OCI-LY7 (cell line): ENCODE results near the gene MED20. TPM values are rescaled to one million over a fixed set of nuclear protein-coding genes. Genes with fewer than 3 reads are reported as not detected.

Experiments
- BruUV-seq: library from RNA; stranded (reverse); fragments of 400-500 nt; replicated peaks from 2 replicates; lab custom pipeline; 2021; lab: Mats Ljungman, UMichigan
- CTCF ChIA-PET: fragments of 300-600 bp; sonication (Branson Sonifier 250); formaldehyde crosslinking; loops from one replicate; lab custom pipeline; 2022; ENCODE audit warnings: antibody characterized with exemption; ENCODE audit not compliant: unreplicated experiment; lab: Charles Lee
- POLR2A ChIA-PET: fragments of 300-600 bp; sonication (Branson Sonifier 250); formaldehyde crosslinking; loops from one replicate; lab custom pipeline; 2022; ENCODE audit warnings: antibody characterized with exemption; lab: Charles Lee
- DNase-seq: peaks from one replicate; pipeline ENCODE4 v3.0.0-alpha.2; 2015; ENCODE audit warnings: low spot score
- H2AFZ ChIP-seq: fragments of 200-600 bp; sonication (generic), shearing (Covaris generic); 2 replicates; pipeline ENCODE4 v1.6.1; 2014; ENCODE audit warnings: mild to moderate bottlenecking, antibody characterized with exemption, low read length, moderate library complexity
- H3K27ac ChIP-seq: fragments of 200-600 bp; sonication (generic); 2 replicates; pipeline ENCODE4 v1.5.1; 2014; ENCODE audit warnings: mixed run types, low read depth, mild to moderate bottlenecking, moderate library complexity, low read length, inconsistent platforms; ENCODE audit not compliant: poor library complexity, severe bottlenecking
- H3K36me3 ChIP-seq: fragments of 200-600 bp; sonication (generic); 2 replicates; pipeline ENCODE4 v1.6.1; 2014; ENCODE audit warnings: mild to moderate bottlenecking, antibody characterized with exemption, low read length, moderate library complexity, mixed read lengths; ENCODE audit not compliant: insufficient read depth
- H3K4me1 ChIP-seq: fragments of 200-600 bp; sonication (generic); 2 replicates; pipeline ENCODE4 v1.5.1; 2014; ENCODE audit warnings: mild to moderate bottlenecking, low read length; ENCODE audit not compliant: insufficient read depth, poor library complexity, severe bottlenecking
- H3K4me2 ChIP-seq: fragments of 200-600 bp; sonication (generic); 2 replicates; pipeline ENCODE4 v1.6.1; 2014; ENCODE audit warnings: mild to moderate bottlenecking, low read length
- H3K4me3 ChIP-seq: fragments of 200-600 bp; sonication (generic); 2 replicates; pipeline ENCODE4 v1.5.1; 2014; ENCODE audit warnings: mild to moderate bottlenecking, low read depth, low read length; ENCODE audit not compliant: poor library complexity, severe bottlenecking
- H3K79me2 ChIP-seq: fragments of 200-600 bp; sonication (generic); 2 replicates; pipeline ENCODE4 v1.6.1; 2016; ENCODE audit warnings: low read depth, mild to moderate bottlenecking, low read length, moderate library complexity, mixed read lengths; ENCODE audit not compliant: insufficient read depth
- H3K9me2 ChIP-seq: fragments of 200-600 bp; sonication (generic); 2 replicates; pipeline ENCODE4 v1.6.1; 2016; ENCODE audit warnings: mild to moderate bottlenecking, low read length, mixed read lengths; ENCODE audit not compliant: insufficient read depth
- H3K9me3 ChIP-seq: fragments of 200-600 bp; sonication (generic); 2 replicates; pipeline ENCODE4 v1.6.1; 2014; ENCODE audit warnings: mild to moderate bottlenecking, mixed run types, low read length, mixed read lengths
- H4K20me1 ChIP-seq: fragments of 200-600 bp; sonication (generic); 2 replicates; pipeline ENCODE4 v1.6.1; 2014; ENCODE audit warnings: mild to moderate bottlenecking, antibody characterized with exemption, low read length, moderate library complexity, mixed read lengths; ENCODE audit not compliant: insufficient read depth
- EZH2phosphoT487 ChIP-seq: fragments of 200-600 bp; sonication (generic); IDR thresholded peaks from 2 replicates; pipeline ENCODE4 v1.6.1; 2018; ENCODE audit warnings: low read depth, borderline replicate concordance, mild to moderate bottlenecking, mixed run types, antibody characterized with exemption, low read length, moderate library complexity, mixed read lengths
- intact Hi-C: fragments of 100-400 bp; cut with micrococcal nuclease; formaldehyde crosslinking; loops from one replicate; pipeline ENCODE4 v1.10.0; 2022; ENCODE audit not compliant: unreplicated experiment
- total RNA-seq, 2 experiments: library from RNA; depleted of rRNA in 1 of 2; stranded (reverse); fragments of >200 nt in 1 of 2; shearing (Covaris generic) in 1 of 2; gene quantifications; 2 replicates each; pipeline ENCODE4 v1.2.3, GENCODE V29; 2014 to 2022
- TF ChIP-seq, protein P1 (sequence below): fragments of 200-600 bp; sonication (generic); conservative IDR thresholded peaks from 2 replicates; pipeline ENCODE4 v1.5.1; 2014; ENCODE audit warnings: mild to moderate bottlenecking, antibody characterized with exemption, low read length, moderate library complexity, mixed read lengths

Gene MED20
- total RNA-seq, 2 experiments from 2014 or later, result 30.7 to 35.2 TPM

- intact Hi-C loops, result loop anchor here (1.0 to 5.0 kb wide), 5 partner anchors 36 to 154 kb away; partner anchors contain the start of gene TOMM6
- Histone ChIP-seq H3K9me2 (no peaks in the 10 kb centered on the region), H2AFZ (no peak overlapping the region), H3K4me1 (peaks cover 73% of the 10 kb centered on the region), H3K79me2 (peaks cover 72% of the 10 kb centered on the region), H3K4me3 (peak overlapping the region; percentile 93), H3K27ac (peak overlapping the region; percentile 82), H3K9me3 (no peaks in the 10 kb centered on the region), H3K4me2 (peak overlapping the region; percentile 93), H4K20me1 (peaks cover 27% of the 10 kb centered on the region), H3K36me3 (peaks cover 56% of the 10 kb centered on the region)
- peak; percentile 64 for DNase-seq
- ChIA-PET POLR2A (interaction anchor here (0.6 to 3.2 kb wide), 11 partner anchors 12 to 630 kb away, joined by 4 to 19 read pairs (median 7); no protein-coding TSS in a partner anchor), CTCF (interaction anchor here (0.6 to 2.5 kb wide), 5 partner anchors 10 to 108 kb away, joined by 3 to 9 read pairs (median 3); partner anchors contain the start of genes BYSL and MED20)
- BruUV-seq, result no TSS peak
- TF ChIP-seq EZH2phosphoT487, result no peak
- TF ChIP-seq, protein P1, sequence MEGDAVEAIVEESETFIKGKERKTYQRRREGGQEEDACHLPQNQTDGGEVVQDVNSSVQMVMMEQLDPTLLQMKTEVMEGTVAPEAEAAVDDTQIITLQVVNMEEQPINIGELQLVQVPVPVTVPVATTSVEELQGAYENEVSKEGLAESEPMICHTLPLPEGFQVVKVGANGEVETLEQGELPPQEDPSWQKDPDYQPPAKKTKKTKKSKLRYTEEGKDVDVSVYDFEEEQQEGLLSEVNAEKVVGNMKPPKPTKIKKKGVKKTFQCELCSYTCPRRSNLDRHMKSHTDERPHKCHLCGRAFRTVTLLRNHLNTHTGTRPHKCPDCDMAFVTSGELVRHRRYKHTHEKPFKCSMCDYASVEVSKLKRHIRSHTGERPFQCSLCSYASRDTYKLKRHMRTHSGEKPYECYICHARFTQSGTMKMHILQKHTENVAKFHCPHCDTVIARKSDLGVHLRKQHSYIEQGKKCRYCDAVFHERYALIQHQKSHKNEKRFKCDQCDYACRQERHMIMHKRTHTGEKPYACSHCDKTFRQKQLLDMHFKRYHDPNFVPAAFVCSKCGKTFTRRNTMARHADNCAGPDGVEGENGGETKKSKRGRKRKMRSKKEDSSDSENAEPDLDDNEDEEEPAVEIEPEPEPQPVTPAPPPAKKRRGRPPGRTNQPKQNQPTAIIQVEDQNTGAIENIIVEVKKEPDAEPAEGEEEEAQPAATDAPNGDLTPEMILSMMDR, result no peak
Measured at GRCh38 chr6:41940759-41941279, 19.9 kb upstream of the MED20 start.

GRCh38 chr6:41939848-41940758, 19.2 kb upstream of the MED20 start:
- Histone ChIP-seq H3K9me2 (no peaks in the 10 kb centered on the region), H3K4me3 (peak overlapping the region; percentile 93), H3K4me2 (peak overlapping the region; percentile 93), H3K36me3 (peaks cover 64% of the 10 kb centered on the region), H3K9me3 (no peaks in the 10 kb centered on the region), H2AFZ (no peak overlapping the region), H4K20me1 (peaks cover 33% of the 10 kb centered on the region), H3K79me2 (peaks cover 79% of the 10 kb centered on the region), H3K27ac (peak overlapping the region; percentile 82), H3K4me1 (peaks cover 76% of the 10 kb centered on the region)
- peak; percentile 45 for DNase-seq
- TF ChIP-seq EZH2phosphoT487, result no peak
- TF ChIP-seq, protein P1, result no peak
- CTCF ChIA-PET, result interaction anchor here (1.1 to 2.5 kb wide), 4 partner anchors 19 to 108 kb away, joined by 3 to 9 read pairs (median 4); partner anchors contain the start of genes BYSL and MED20
- intact Hi-C loops, result loop anchor here (1.0 to 5.0 kb wide), 3 partner anchors 37 to 153 kb away; partner anchors contain the start of gene TOMM6
- POLR2A ChIA-PET, result interaction anchor here (0.6 to 3.2 kb wide), 15 partner anchors 11 to 631 kb away, joined by 4 to 19 read pairs (median 5); partner anchors contain the start of genes TAF8 and USP49
- BruUV-seq, result no TSS peak
